SU-DHL-6 (cell line): Measurements from ENCODE around the gene R3HDM2.

ENCODE experiments used
- CTCF ChIP-seq: fragments of 200-600 bp; sonication (generic); IDR thresholded peaks from one replicate; pipeline ENCODE4 v1.5.1; 2017; ENCODE audit warnings: antibody characterized with exemption, mild to moderate bottlenecking, low read length, moderate library complexity; ENCODE audit not compliant: insufficient read depth, poor library complexity, severe bottlenecking
- EZH2phosphoT487 ChIP-seq: fragments of 200-600 bp; sonication (generic), shearing (Covaris generic); conservative IDR thresholded peaks from 2 replicates; pipeline ENCODE4 v1.6.1; 2018; ENCODE audit warnings: mild to moderate bottlenecking, antibody characterized with exemption, low read length, moderate library complexity, mixed read lengths

- TF ChIP-seq CTCF (no peak), EZH2phosphoT487 (no peak)
Measured at GRCh38 chr12:57342207-57342691, 88.6 kb downstream of the R3HDM2 start.
